ENCODE measurements around the gene DIP2C. TPM values are rescaled to one million over a fixed set of nuclear protein-coding genes. Genes with fewer than 3 reads are reported as not detected.

The DIP2C gene
- total and polyA plus RNA-seq, 3 experiments from 2014 or later, result 0.44 to 1.1 (median 0.55) TPM

DNA sequence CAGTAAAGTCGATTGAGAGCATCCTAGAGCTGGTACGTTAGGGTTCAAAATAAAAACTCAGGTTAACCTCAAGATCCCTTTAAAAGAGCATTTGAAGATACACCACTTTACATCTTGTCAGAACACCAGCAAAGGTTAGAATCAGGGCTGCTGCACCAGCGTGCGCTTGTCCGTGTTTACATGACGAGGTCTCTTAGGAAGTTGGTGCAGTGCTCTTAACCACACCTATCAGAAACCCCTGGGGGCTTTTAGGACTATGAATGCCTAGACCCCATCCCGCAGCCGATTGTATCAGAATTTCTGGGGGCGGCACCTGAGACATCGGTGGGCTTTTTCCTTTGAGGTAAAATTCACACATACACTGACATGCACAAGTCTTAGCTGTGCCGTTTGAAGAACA lies 456.6 kb downstream of the DIP2C start:
- no peak overlapping the region for H3K27ac Mint-ChIP-seq
- H3K27ac ChIP-seq (ENCODE audit: low read depth, low read length), result no peak overlapping the region
- no peaks in the 10 kb centered on the region for H3K9me3 ChIP-seq (ENCODE audit: low read length)
- ChIA-PET CTCF (no interaction called here), POLR2A (no interaction called here)
- no peaks in the 10 kb centered on the region for H3K4me1 ChIP-seq (ENCODE audit: insufficient read depth, low read length)
- H3K4me3 ChIP-seq (ENCODE audit: low read length), result no peak overlapping the region
- H3K36me3 ChIP-seq (ENCODE audit: insufficient read depth, low read length), result peaks cover 4% of the 10 kb centered on the region
- no peaks in the 10 kb centered on the region for H3K27me3 ChIP-seq (ENCODE audit: insufficient read depth, low read length, poor library complexity, severe bottlenecking)
- peak in 1 of 5 donors; percentile 37 for DNase-seq
- H3K9me3 Mint-ChIP-seq, result no peaks in the 10 kb centered on the region
- H3K4me1 Mint-ChIP-seq, result peaks cover 13 to 41% (median 22%) of the 10 kb centered on the region in 3 donors
- H3K27me3 Mint-ChIP-seq, result no peaks in the 10 kb centered on the region
- no peak overlapping the region for H3K4me3 Mint-ChIP-seq
- peaks cover 0 to 53% (median 6%) of the 10 kb centered on the region in 3 donors for H3K36me3 Mint-ChIP-seq

DNA sequence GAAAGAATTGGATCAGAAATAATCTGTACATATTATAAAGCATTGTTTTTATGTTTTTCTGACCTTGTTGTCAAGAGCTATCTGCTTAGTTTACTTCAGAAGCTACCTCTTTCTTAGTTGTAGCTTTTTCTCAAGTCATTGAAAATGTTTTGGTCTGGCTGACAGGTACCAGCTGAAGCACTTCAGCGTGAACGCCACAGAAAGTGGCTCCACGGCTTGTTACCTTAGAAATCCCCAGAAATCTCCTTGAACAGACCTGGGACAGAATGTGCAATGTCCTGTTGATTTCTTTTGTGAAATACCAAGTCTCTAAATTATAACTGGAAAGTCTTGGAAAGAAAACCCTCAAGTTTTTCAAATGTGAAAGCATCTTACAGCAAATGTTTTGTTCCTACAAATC lies 457.4 kb downstream of the DIP2C start:
- no peaks in the 10 kb centered on the region for H3K9me3 Mint-ChIP-seq
- CTCF ChIA-PET, result no interaction called here

GRCh38 chr10:230758-231157 lies 458.7 kb downstream of the DIP2C start:
- Histone ChIP-seq H3K27me3 (ENCODE audit: insufficient read depth, low read length, poor library complexity, severe bottlenecking) (no peaks in the 10 kb centered on the region), H3K36me3 (ENCODE audit: insufficient read depth, low read length) (peaks cover 4% of the 10 kb centered on the region), H3K9me3 (ENCODE audit: low read length) (no peaks in the 10 kb centered on the region), H3K4me3 (ENCODE audit: low read length) (no peak overlapping the region), H3K4me1 (ENCODE audit: insufficient read depth, low read length) (no peaks in the 10 kb centered on the region), H3K27ac (ENCODE audit: low read depth, low read length) (no peak overlapping the region)
- no peak overlapping the region for H3K4me3 Mint-ChIP-seq
- DNase-seq, result no peak
- peaks cover 18 to 52% (median 30%) of the 10 kb centered on the region in 3 donors for H3K4me1 Mint-ChIP-seq
- H3K27me3 Mint-ChIP-seq, result no peaks in the 10 kb centered on the region
- CTCF ChIA-PET, result interaction anchor here (1.6 kb wide), 1 partner anchor 10 kb away, joined by 5 read pairs; no protein-coding TSS in a partner anchor
- peaks cover 0 to 36% (median 5%) of the 10 kb centered on the region in 3 donors for H3K36me3 Mint-ChIP-seq
- POLR2A ChIA-PET, result no interaction called here
- no peak overlapping the region for H3K27ac Mint-ChIP-seq
- no peaks in the 10 kb centered on the region for H3K9me3 Mint-ChIP-seq

More for the DNA sequence above, 457.4 kb downstream of the DIP2C start:
- Mint-ChIP-seq H3K36me3 (peaks cover 0 to 46% (median 6%) of the 10 kb centered on the region in 3 donors), H3K27me3 (no peaks in the 10 kb centered on the region), H3K4me1 (peaks cover 18 to 50% (median 28%) of the 10 kb centered on the region in 3 donors), H3K4me3 (no peak overlapping the region), H3K27ac (peak overlapping the region in 1 of 8 donors; percentile 24)
- POLR2A ChIA-PET, result no interaction called here
- Histone ChIP-seq H3K27ac (ENCODE audit: low read depth, low read length) (no peak overlapping the region), H3K27me3 (ENCODE audit: insufficient read depth, low read length, poor library complexity, severe bottlenecking) (no peaks in the 10 kb centered on the region), H3K4me3 (ENCODE audit: low read length) (no peak overlapping the region), H3K4me1 (ENCODE audit: insufficient read depth, low read length) (no peaks in the 10 kb centered on the region), H3K9me3 (ENCODE audit: low read length) (no peaks in the 10 kb centered on the region), H3K36me3 (ENCODE audit: insufficient read depth, low read length) (peaks cover 4% of the 10 kb centered on the region)
- no peak for DNase-seq

DNA sequence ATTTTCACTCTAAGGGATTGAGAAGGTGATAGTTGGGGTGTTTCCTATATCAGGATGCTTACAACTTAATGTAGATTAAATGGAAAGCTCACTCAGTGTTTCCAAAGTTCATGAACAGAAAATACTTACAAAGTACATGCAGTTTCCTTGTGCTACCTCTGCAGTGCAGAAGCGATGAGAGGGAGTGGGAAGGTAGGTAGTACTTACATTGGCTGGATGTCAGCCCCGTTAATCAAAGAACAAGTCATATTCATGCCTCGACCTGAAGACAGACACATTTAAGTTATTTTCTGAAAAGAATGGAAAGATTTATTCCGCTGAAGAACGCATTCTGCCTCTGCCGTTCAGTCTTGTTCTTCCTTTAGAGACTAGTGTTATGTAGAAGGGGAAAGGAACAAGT lies 461.1 kb downstream of the DIP2C start:
- peaks cover 14 to 32% (median 27%) of the 10 kb centered on the region in 3 donors for H3K4me1 Mint-ChIP-seq
- H3K9me3 Mint-ChIP-seq, result no peaks in the 10 kb centered on the region
- POLR2A ChIA-PET, result no interaction called here
- Histone ChIP-seq H3K36me3 (ENCODE audit: insufficient read depth, low read length) (no peaks in the 10 kb centered on the region), H3K9me3 (ENCODE audit: low read length) (no peaks in the 10 kb centered on the region), H3K27me3 (ENCODE audit: insufficient read depth, low read length, poor library complexity, severe bottlenecking) (no peaks in the 10 kb centered on the region), H3K4me3 (ENCODE audit: low read length) (no peak overlapping the region), H3K27ac (ENCODE audit: low read depth, low read length) (no peak overlapping the region), H3K4me1 (ENCODE audit: insufficient read depth, low read length) (no peaks in the 10 kb centered on the region)
- H3K27me3 Mint-ChIP-seq, result no peaks in the 10 kb centered on the region
- no peak for DNase-seq
- CTCF ChIA-PET, result no interaction called here
- peak overlapping the region in 4 of 8 donors; percentile 11 to 66 (median 58) for H3K27ac Mint-ChIP-seq
- no peak overlapping the region for H3K4me3 Mint-ChIP-seq
- H3K36me3 Mint-ChIP-seq, result peaks cover 0 to 23% (median 4%) of the 10 kb centered on the region in 3 donors

GRCh38 chr10:227014-227413 lies 462.5 kb downstream of the DIP2C start:
- Mint-ChIP-seq H3K27ac (peak overlapping the region in 1 of 8 donors; percentile 50), H3K36me3 (peaks cover 0 to 19% (median 2%) of the 10 kb centered on the region in 3 donors), H3K27me3 (no peaks in the 10 kb centered on the region), H3K4me3 (no peak overlapping the region), H3K4me1 (peaks cover 12 to 28% (median 27%) of the 10 kb centered on the region in 3 donors), H3K9me3 (no peaks in the 10 kb centered on the region)
- POLR2A ChIA-PET, result no interaction called here
- Histone ChIP-seq H3K36me3 (ENCODE audit: insufficient read depth, low read length) (no peaks in the 10 kb centered on the region), H3K4me1 (ENCODE audit: insufficient read depth, low read length) (no peaks in the 10 kb centered on the region), H3K27me3 (ENCODE audit: insufficient read depth, low read length, poor library complexity, severe bottlenecking) (no peaks in the 10 kb centered on the region), H3K9me3 (ENCODE audit: low read length) (no peaks in the 10 kb centered on the region), H3K27ac (ENCODE audit: low read depth, low read length) (no peak overlapping the region), H3K4me3 (ENCODE audit: low read length) (no peak overlapping the region)
- CTCF ChIA-PET, result no interaction called here
- DNase-seq, result no peak

DNA sequence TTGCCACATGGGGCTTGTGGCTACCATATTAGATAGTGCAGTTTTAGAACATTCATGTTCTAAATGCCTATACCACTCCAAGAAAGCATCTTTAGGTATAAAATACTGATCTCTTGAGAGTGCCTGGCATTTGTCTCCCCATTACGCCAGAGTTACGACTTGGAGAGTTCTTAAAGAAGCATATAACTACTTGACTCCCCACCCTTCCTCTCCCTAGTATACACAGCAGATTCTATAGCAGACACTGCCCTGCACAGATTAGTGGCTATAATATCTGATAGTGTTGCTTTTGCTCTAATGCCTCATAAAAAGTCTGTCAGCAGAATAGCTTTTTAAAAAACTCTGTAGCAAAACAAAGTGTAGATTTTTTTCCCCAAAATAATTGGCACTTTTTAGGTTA lies 463.4 kb downstream of the DIP2C start:
- Mint-ChIP-seq H3K36me3 (peaks cover 0 to 20% (median 7%) of the 10 kb centered on the region in 3 donors), H3K27me3 (no peaks in the 10 kb centered on the region), H3K9me3 (no peaks in the 10 kb centered on the region), H3K27ac (peak overlapping the region in 1 of 8 donors; percentile 15), H3K4me1 (peaks cover 12 to 34% (median 30%) of the 10 kb centered on the region in 3 donors), H3K4me3 (no peak overlapping the region)
- no peak overlapping the region for H3K4me3 ChIP-seq (ENCODE audit: low read length)
- no peak overlapping the region for H3K27ac ChIP-seq (ENCODE audit: low read depth, low read length)
- no peaks in the 10 kb centered on the region for H3K4me1 ChIP-seq (ENCODE audit: insufficient read depth, low read length)
- H3K27me3 ChIP-seq (ENCODE audit: insufficient read depth, low read length, poor library complexity, severe bottlenecking), result no peaks in the 10 kb centered on the region
- H3K36me3 ChIP-seq (ENCODE audit: insufficient read depth, low read length), result no peaks in the 10 kb centered on the region
- H3K9me3 ChIP-seq (ENCODE audit: low read length), result no peaks in the 10 kb centered on the region
- DNase-seq, result no peak
- ChIA-PET POLR2A (no interaction called here), CTCF (no interaction called here)

- no peaks in the 10 kb centered on the region for H3K9me3 Mint-ChIP-seq
- no peaks in the 10 kb centered on the region for H3K27me3 Mint-ChIP-seq
- no peak for DNase-seq
- CTCF ChIA-PET, result no interaction called here
- H3K4me3 ChIP-seq (ENCODE audit: low read length), result no peak overlapping the region
- no peaks in the 10 kb centered on the region for H3K9me3 ChIP-seq (ENCODE audit: low read length)
- H3K4me3 Mint-ChIP-seq, result no peak overlapping the region
- peaks cover 21 to 48% (median 43%) of the 10 kb centered on the region in 3 donors for H3K4me1 Mint-ChIP-seq
- H3K36me3 ChIP-seq (ENCODE audit: insufficient read depth, low read length), result no peaks in the 10 kb centered on the region
- no peak overlapping the region for H3K27ac Mint-ChIP-seq
- H3K27ac ChIP-seq (ENCODE audit: low read depth, low read length), result no peak overlapping the region
- POLR2A ChIA-PET, result no interaction called here
- peaks cover 0 to 23% (median 7%) of the 10 kb centered on the region in 3 donors for H3K36me3 Mint-ChIP-seq
- peaks cover 5% of the 10 kb centered on the region for H3K4me1 ChIP-seq (ENCODE audit: insufficient read depth, low read length)
- H3K27me3 ChIP-seq (ENCODE audit: insufficient read depth, low read length, poor library complexity, severe bottlenecking), result no peaks in the 10 kb centered on the region
Observed at GRCh38 chr10:224571-224970, 464.9 kb downstream of the DIP2C start.

Measured in CD8-positive, alpha-beta memory T cell (primary cell).